ENCODE results near the gene TLDC2. TPM values are rescaled to one million over a fixed set of nuclear protein-coding genes. Genes with fewer than 3 reads are reported as not detected.
"Not testable (repeated sequence)": the region's sequence is repeated elsewhere in the genome, so short reads cannot be mapped to it uniquely, and the experiment has no call there.

The TLDC2 gene
- total RNA-seq, 1 donor from 2014 or later = 1.3 TPM

DNA sequence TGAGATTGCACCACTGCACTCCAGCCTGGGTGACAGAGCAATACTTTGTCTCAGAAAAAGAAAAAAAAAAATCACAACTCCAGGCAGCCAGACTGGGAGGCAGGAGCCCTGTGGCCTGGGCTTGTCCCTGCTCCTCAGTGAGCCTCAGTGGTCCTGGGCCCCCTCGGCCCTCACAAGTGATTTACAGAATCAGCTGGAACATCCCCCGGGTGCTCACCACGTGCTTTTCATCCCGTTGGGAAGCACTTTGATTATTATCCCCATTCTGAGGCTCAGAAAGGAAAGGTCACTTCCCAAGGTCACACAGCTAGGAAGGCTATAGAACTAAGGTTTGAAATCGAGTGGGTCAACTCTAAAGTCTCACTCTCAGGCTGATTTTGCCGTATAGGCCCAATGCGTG lies 43.1 kb upstream of the TLDC2 start:
- Histone ChIP-seq H3K36me3 (peaks cover 21% of the 10 kb centered on the region), H3K4me1 (peaks cover 90% of the 10 kb centered on the region), H3K27me3 (ENCODE audit: low read depth) (no peaks in the 10 kb centered on the region), H3K9me3 (no peaks in the 10 kb centered on the region), H3K4me3 (no peak overlapping the region), H3K27ac (peak overlapping the region; percentile 77)
- TF ChIP-seq, protein P1, sequence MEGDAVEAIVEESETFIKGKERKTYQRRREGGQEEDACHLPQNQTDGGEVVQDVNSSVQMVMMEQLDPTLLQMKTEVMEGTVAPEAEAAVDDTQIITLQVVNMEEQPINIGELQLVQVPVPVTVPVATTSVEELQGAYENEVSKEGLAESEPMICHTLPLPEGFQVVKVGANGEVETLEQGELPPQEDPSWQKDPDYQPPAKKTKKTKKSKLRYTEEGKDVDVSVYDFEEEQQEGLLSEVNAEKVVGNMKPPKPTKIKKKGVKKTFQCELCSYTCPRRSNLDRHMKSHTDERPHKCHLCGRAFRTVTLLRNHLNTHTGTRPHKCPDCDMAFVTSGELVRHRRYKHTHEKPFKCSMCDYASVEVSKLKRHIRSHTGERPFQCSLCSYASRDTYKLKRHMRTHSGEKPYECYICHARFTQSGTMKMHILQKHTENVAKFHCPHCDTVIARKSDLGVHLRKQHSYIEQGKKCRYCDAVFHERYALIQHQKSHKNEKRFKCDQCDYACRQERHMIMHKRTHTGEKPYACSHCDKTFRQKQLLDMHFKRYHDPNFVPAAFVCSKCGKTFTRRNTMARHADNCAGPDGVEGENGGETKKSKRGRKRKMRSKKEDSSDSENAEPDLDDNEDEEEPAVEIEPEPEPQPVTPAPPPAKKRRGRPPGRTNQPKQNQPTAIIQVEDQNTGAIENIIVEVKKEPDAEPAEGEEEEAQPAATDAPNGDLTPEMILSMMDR (IDR thresholded peaks at IDR 0.05) = no peak
- ATAC-seq (no peak), DNase-seq (no peak)
- intact Hi-C loops (cut with DNase I) = no loop called here

GRCh38 chr20:36833275-36834020 lies 42.5 kb upstream of the TLDC2 start:
- TF ChIP-seq, protein P1 (IDR thresholded peaks at IDR 0.05) = no peak
- H3K4me3 ChIP-seq = no peak overlapping the region
- H3K9me3 ChIP-seq = no peaks in the 10 kb centered on the region
- no peaks in the 10 kb centered on the region for H3K27me3 ChIP-seq (ENCODE audit: low read depth)
- peaks cover 84% of the 10 kb centered on the region for H3K4me1 ChIP-seq
- DNase-seq = no peak
- no peak for ATAC-seq
- peaks cover 21% of the 10 kb centered on the region for H3K36me3 ChIP-seq
- H3K27ac ChIP-seq = peak overlapping the region; percentile 77
- intact Hi-C loops (cut with DNase I) = no loop called here

GRCh38 chr20:36835025-36835424 lies 40.9 kb upstream of the TLDC2 start:
- DNase-seq (no peak), ATAC-seq (no peak)
- H3K4me3 ChIP-seq = peak overlapping the region; percentile 23

GRCh38 chr20:36835453-36836198 lies 40.3 kb upstream of the TLDC2 start:
- H3K27ac ChIP-seq = peak overlapping the region; percentile 77
- TF ChIP-seq, protein P1 (IDR thresholded peaks at IDR 0.05) = no peak
- H3K9me3 ChIP-seq = no peaks in the 10 kb centered on the region
- DNase-seq = peak; percentile 94
- intact Hi-C loops (cut with DNase I) = no loop called here
- H3K4me1 ChIP-seq = peaks cover 66% of the 10 kb centered on the region
- peak overlapping the region; percentile 23 for H3K4me3 ChIP-seq
- ATAC-seq = peak; percentile 98
- H3K36me3 ChIP-seq = peaks cover 22% of the 10 kb centered on the region
- H3K27me3 ChIP-seq (ENCODE audit: low read depth) = no peaks in the 10 kb centered on the region

More at GRCh38 chr20:36835025-36835424, 40.9 kb upstream of the TLDC2 start:
- H3K27me3 ChIP-seq (ENCODE audit: low read depth) = no peaks in the 10 kb centered on the region
- peak overlapping the region; percentile 77 for H3K27ac ChIP-seq
- TF ChIP-seq, protein P1 (IDR thresholded peaks at IDR 0.05) = no peak
- H3K4me1 ChIP-seq = peaks cover 72% of the 10 kb centered on the region
- H3K36me3 ChIP-seq = peaks cover 22% of the 10 kb centered on the region
- intact Hi-C loops (cut with DNase I) = no loop called here
- no peaks in the 10 kb centered on the region for H3K9me3 ChIP-seq

DNA sequence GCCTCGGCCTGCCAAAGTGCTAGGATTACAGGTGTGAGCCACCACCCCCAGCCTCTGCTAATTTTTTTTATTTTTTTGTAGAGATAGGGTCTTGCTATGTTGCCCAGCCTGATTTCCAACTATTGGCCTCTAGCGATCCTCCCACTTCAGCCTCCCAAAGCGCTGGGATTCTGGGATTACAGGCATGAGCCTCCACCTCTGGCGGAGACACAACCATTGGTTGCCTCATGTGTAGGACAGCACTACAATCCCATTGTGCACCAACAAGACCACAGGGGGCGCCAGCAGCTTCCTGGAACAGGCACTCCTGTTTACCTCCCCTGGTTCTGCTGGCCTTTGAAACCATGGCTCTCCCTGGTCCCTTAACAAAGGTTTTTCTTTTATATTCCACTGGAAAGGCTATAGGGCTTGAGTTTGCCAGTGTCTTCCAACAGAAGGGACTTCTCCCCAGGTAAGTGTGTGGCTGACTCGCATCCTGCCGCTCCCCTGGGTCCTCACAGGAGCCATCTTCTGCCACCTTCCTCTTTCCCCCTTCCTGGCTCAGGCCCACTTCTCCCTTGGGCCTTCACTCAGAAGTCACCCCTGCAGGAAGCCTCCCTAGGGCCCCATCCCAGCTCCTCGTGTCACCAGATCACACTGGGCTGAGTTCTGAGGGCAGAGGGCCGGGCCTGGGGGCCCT lies 39.2 kb upstream of the TLDC2 start:
- intact Hi-C loops (cut with DNase I) = no loop called here
- H3K4me1 ChIP-seq = peaks cover 55% of the 10 kb centered on the region

GRCh38 chr20:36838376-36838775 lies 37.6 kb upstream of the TLDC2 start:
- intact Hi-C loops (cut with DNase I); H3K27me3 ChIP-seq (ENCODE audit: low read depth); DNase-seq; ATAC-seq; H3K27ac ChIP-seq; H3K9me3 ChIP-seq; H3K4me3 ChIP-seq: not testable (repeated sequence)
- Histone ChIP-seq H3K4me1 (peaks cover 54% of the 10 kb centered on the region), H3K36me3 (peaks cover 22% of the 10 kb centered on the region)

More for the DNA sequence above, 39.2 kb upstream of the TLDC2 start:
- TF ChIP-seq, protein P1 (IDR thresholded peaks at IDR 0.05) = peak; percentile 31
- Histone ChIP-seq H3K9me3 (no peaks in the 10 kb centered on the region), H3K36me3 (peaks cover 22% of the 10 kb centered on the region), H3K4me3 (no peak overlapping the region), H3K27me3 (ENCODE audit: low read depth) (no peaks in the 10 kb centered on the region), H3K27ac (peak overlapping the region; percentile 67)
- ATAC-seq (peak in 1 of 2 donors; percentile 35), DNase-seq (peak; percentile 79)

All from lower lobe of right lung (tissue), 2 donors.